GM19324 (cell line): ENCODE data around the gene RBM26.
"Not testable (repeated sequence)": the region's sequence is repeated elsewhere in the genome, so short reads cannot be mapped to it uniquely, and the experiment has no call there.

Experiments used
- ATAC-seq: cut with Tn5 transposase; IDR thresholded peaks from one replicate; pipeline ENCODE4 v1.9.1; 2021; ENCODE audit warnings: mild to moderate bottlenecking, moderate library complexity; ENCODE audit not compliant: unreplicated experiment, low FRiP score

RBM26 gene

GRCh38 chr13:79287939-79288795, 117.9 kb downstream of the RBM26 start:
- ATAC-seq = no peak

GRCh38 chr13:79285159-79285558, 120.9 kb downstream of the RBM26 start:
- ATAC-seq = no peak

- ATAC-seq = no peak
Observed at GRCh38 chr13:79283742-79284141, 122.3 kb downstream of the RBM26 start.

GRCh38 chr13:79282976-79283375, 123.1 kb downstream of the RBM26 start:
- ATAC-seq = no peak

GRCh38 chr13:79282508-79282907, 123.5 kb downstream of the RBM26 start:
- no peak for ATAC-seq

GRCh38 chr13:79281339-79281747, 124.7 kb downstream of the RBM26 start:
- no peak for ATAC-seq

- not testable (repeated sequence) for ATAC-seq
Observed at GRCh38 chr13:79279735-79280134, 126.3 kb downstream of the RBM26 start.

GRCh38 chr13:79273045-79273444, 133.0 kb downstream of the RBM26 start:
- ATAC-seq = no peak

- no peak for ATAC-seq
Observed at GRCh38 chr13:79271616-79272015, 134.4 kb downstream of the RBM26 start.

GRCh38 chr13:79270859-79271258, 135.2 kb downstream of the RBM26 start:
- ATAC-seq = no peak
